Measurements from ENCODE around the gene PRDX3.

DNA sequence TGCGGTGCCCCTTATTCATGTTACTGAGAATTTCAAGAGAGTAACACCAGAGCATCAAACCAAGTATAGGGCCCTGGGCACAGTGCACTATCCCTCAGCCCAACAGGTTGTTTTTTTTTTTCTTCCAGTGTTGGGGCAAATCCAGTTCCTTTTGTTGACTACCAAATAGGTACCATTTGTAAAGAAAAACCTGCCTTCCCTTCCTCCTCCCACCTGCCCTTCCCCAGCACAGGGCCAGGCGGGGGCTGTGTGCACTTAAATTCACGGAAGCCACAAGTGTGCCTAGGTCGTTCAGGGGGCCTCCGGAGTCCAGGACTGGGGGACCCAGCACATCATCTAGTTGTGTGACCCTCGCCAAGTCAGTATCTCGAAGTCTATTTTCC is 12.5 kb downstream of the PRDX3 start:
- TF ChIP-seq, protein P1, sequence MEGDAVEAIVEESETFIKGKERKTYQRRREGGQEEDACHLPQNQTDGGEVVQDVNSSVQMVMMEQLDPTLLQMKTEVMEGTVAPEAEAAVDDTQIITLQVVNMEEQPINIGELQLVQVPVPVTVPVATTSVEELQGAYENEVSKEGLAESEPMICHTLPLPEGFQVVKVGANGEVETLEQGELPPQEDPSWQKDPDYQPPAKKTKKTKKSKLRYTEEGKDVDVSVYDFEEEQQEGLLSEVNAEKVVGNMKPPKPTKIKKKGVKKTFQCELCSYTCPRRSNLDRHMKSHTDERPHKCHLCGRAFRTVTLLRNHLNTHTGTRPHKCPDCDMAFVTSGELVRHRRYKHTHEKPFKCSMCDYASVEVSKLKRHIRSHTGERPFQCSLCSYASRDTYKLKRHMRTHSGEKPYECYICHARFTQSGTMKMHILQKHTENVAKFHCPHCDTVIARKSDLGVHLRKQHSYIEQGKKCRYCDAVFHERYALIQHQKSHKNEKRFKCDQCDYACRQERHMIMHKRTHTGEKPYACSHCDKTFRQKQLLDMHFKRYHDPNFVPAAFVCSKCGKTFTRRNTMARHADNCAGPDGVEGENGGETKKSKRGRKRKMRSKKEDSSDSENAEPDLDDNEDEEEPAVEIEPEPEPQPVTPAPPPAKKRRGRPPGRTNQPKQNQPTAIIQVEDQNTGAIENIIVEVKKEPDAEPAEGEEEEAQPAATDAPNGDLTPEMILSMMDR (IDR thresholded peaks at IDR 0.05; ENCODE audit: low read depth, low read length), result no peak
- TF ChIP-seq POLR2A (IDR thresholded peaks at IDR 0.05; ENCODE audit: extremely low read depth, insufficient read length), result no peak
